ENCODE results near the gene PDXP. TPM values are rescaled to one million over a fixed set of nuclear protein-coding genes. Genes with fewer than 3 reads are reported as not detected.

PDXP gene
- total and polyA plus RNA-seq, 2 of the 4 experiments (the other 2 are of a cell fraction): 5.4 to 24.1 TPM

DNA sequence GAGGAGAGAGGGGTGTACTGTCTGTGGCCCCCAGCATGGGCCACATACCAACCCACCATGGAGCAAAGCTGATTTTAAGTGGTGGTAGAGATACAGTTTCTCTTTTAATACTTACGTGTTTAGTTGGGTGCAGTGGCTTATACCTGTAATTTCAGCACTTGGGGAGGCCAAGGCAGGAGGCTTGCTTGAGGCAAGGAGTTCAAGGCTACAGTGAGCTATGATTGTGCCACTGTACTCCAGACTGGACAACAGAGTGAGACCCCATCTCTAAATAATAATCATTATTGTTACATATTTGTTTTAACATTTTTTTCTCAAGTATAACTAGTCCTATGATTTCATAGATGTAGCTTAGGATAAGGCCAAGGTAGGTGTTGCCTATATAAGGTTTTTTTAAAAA lies 41.1 kb upstream of the PDXP start:
- dilution Hi-C loops (cut with HindIII; ENCODE audit: low sequenced_read_pairs, unreplicated experiment) (no loop called here), intact Hi-C loops (cut with micrococcal nuclease) (no loop called here), in situ Hi-C loops (cut with MboI; ENCODE audit: low sequenced_read_pairs) (no loop called here)
- Histone ChIP-seq H3K56ac (ENCODE audit: extremely low read depth, insufficient read depth, low read length) (no peak overlapping the region), H4K8ac (ENCODE audit: low read depth in 2 of 2, low read length in 2 of 2) (no peak overlapping the region), H3K4me1 (ENCODE audit: control insufficient read depth, insufficient read depth, low read length) (peaks cover 8% of the 10 kb centered on the region), H2BK120ac (ENCODE audit: low read depth, low read length) (no peak overlapping the region), H4K91ac (ENCODE audit: insufficient read depth, low read depth, low read length) (no peak overlapping the region), H2AFZ (replicated peaks; ENCODE audit: low read length, poor library complexity) (no peak overlapping the region), H3K18ac (ENCODE audit: low read depth, low read length) (no peak overlapping the region), H3K79me1 (ENCODE audit: low read depth in 1 of 2, low read length in 2 of 2) (peaks cover 0 to 26% of the 10 kb centered on the region in 2 experiments; a peak in 3 of 4 replicates), H3K9ac (ENCODE audit: low read depth, low read length) (no peak overlapping the region), H3K27ac (ENCODE audit: insufficient read depth, low read length) (no peak overlapping the region), H4K5ac (ENCODE audit: low read depth, low read length) (no peak overlapping the region), H2BK5ac (ENCODE audit: low read depth, low read length, poor library complexity, severe bottlenecking) (no peak overlapping the region), H3K14ac (replicated peaks; ENCODE audit: low read depth, low read length) (no peak overlapping the region), H3K36me3 (ENCODE audit: control insufficient read depth, insufficient read depth, low read length) (peaks cover 43% of the 10 kb centered on the region), H2AK9ac (replicated peaks; ENCODE audit: low read depth, low read length, poor library complexity) (peak overlapping the region; percentile 28), H2BK15ac (ENCODE audit: low read depth, low read length) (no peak overlapping the region), H3K27me3 (ENCODE audit: control insufficient read depth, insufficient read depth, low read length) (no peaks in the 10 kb centered on the region), H2BK20ac (ENCODE audit: low read depth, low read length) (no peak overlapping the region), H3K4ac (ENCODE audit: low read depth, low read length) (no peak overlapping the region), H3K4me3 (ENCODE audit: insufficient read depth, low read depth, low read length) (no peak overlapping the region), H3K9me3 (ENCODE audit: control insufficient read depth, insufficient read depth, low read length) (no peaks in the 10 kb centered on the region), H2AK5ac (ENCODE audit: low read depth, low read length) (no peak overlapping the region), H3K4me2 (ENCODE audit: low read depth, low read length) (no peak overlapping the region), H3K23ac (ENCODE audit: low read depth, low read length) (no peak overlapping the region), H3K9me1 (ENCODE audit: insufficient read depth, low read length) (peaks cover 9% of the 10 kb centered on the region), H4K20me1 (ENCODE audit: insufficient read depth, low read length) (no peaks in the 10 kb centered on the region)
- ChIA-PET CTCF (no interaction called here), POLR2A (ENCODE audit: unreplicated experiment) (no interaction called here)
- no TSS peak for BruUV-seq (replicated peaks)
- DNase-seq: no peak
- TF ChIP-seq RCOR1 (IDR thresholded peaks at IDR 0.05; ENCODE audit: insufficient replicate concordance, low read length) (no peak), CHD1 (IDR thresholded peaks at IDR 0.05; ENCODE audit: low read depth, low read length) (no peak), POLR2A (IDR thresholded peaks at IDR 0.05; ENCODE audit: low read depth, low read length) (no peak), BHLHE40 (IDR thresholded peaks at IDR 0.05; ENCODE audit: low read depth, low read length) (no peak)
- TF ChIP-seq, protein P1, sequence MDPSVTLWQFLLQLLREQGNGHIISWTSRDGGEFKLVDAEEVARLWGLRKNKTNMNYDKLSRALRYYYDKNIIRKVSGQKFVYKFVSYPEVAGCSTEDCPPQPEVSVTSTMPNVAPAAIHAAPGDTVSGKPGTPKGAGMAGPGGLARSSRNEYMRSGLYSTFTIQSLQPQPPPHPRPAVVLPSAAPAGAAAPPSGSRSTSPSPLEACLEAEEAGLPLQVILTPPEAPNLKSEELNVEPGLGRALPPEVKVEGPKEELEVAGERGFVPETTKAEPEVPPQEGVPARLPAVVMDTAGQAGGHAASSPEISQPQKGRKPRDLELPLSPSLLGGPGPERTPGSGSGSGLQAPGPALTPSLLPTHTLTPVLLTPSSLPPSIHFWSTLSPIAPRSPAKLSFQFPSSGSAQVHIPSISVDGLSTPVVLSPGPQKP (IDR thresholded peaks at IDR 0.05; ENCODE audit: borderline replicate concordance, low read depth, low read length): no peak
- TF ChIP-seq, protein P2, sequence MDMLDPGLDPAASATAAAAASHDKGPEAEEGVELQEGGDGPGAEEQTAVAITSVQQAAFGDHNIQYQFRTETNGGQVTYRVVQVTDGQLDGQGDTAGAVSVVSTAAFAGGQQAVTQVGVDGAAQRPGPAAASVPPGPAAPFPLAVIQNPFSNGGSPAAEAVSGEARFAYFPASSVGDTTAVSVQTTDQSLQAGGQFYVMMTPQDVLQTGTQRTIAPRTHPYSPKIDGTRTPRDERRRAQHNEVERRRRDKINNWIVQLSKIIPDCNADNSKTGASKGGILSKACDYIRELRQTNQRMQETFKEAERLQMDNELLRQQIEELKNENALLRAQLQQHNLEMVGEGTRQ (IDR thresholded peaks at IDR 0.05; ENCODE audit: low read depth, low read length): no peak
- WGBS, 2 experiments (ENCODE audit: extremely low coverage in 2 of 2, insufficient read length in 1 of 2): no CpG with 5 or more reads among the region's 1 CpG
- ATAC-seq (ENCODE audit: low read depth): no peak
